ENCODE results near the gene AFTPH. TPM values are rescaled to one million over a fixed set of nuclear protein-coding genes. Genes with fewer than 3 reads are reported as not detected.

AFTPH gene
- total RNA-seq, 4 donors from 2014 or later = 30.3 to 52.8 (median 43.8) TPM

- no peak for DNase-seq
- H3K9me3 ChIP-seq = no peaks in the 10 kb centered on the region
- 71 to 74% methylated on average over 3 to 5 of the region's 5 CpGs for WGBS, 2 donors
- no peak overlapping the region for H3K4me3 ChIP-seq
- H3K27me3 ChIP-seq = no peaks in the 10 kb centered on the region
- intact Hi-C loops (cut with DNase I) = loop anchor here (5.0 to 10.0 kb wide), 2 partner anchors 157 to 444 kb away; no protein-coding TSS in a partner anchor
- no peaks in the 10 kb centered on the region for H3K36me3 ChIP-seq
- H3K4me1 ChIP-seq = peaks cover 5 to 39% (median 17%) of the 10 kb centered on the region in 3 donors
- TF ChIP-seq POLR2A (IDR thresholded peaks at IDR 0.05) (no peak), CTCF (IDR thresholded peaks at IDR 0.05) (no peak)
- no peak overlapping the region for H3K27ac ChIP-seq
Measured at GRCh38 chr2:64489081-64489751, 34.9 kb upstream of the AFTPH start.

- Histone ChIP-seq H3K9me3 (no peaks in the 10 kb centered on the region), H3K27me3 (no peaks in the 10 kb centered on the region), H3K27ac (no peak overlapping the region), H3K4me3 (no peak overlapping the region), H3K36me3 (no peaks in the 10 kb centered on the region), H3K4me1 (peaks cover 0 to 24% (median 8%) of the 10 kb centered on the region in 3 donors)
- no peak for DNase-seq
- WGBS, 2 donors = 50 to 59% methylated on average over 4 of the region's 4 CpGs
- TF ChIP-seq POLR2A (IDR thresholded peaks at IDR 0.05) = no peak
- TF ChIP-seq CTCF (IDR thresholded peaks at IDR 0.05) = no peak
- intact Hi-C loops (cut with DNase I) = no loop called here
Measured at GRCh38 chr2:64491426-64491825, 32.7 kb upstream of the AFTPH start.

GRCh38 chr2:64492272-64492671, 31.9 kb upstream of the AFTPH start:
- Histone ChIP-seq H3K4me1 (peaks cover 0 to 15% (median 5%) of the 10 kb centered on the region in 3 donors), H3K36me3 (no peaks in the 10 kb centered on the region), H3K9me3 (no peaks in the 10 kb centered on the region), H3K27ac (no peak overlapping the region), H3K4me3 (no peak overlapping the region), H3K27me3 (peaks cover 0 to 7% (median 0%) of the 10 kb centered on the region in 4 donors)
- WGBS, 2 donors = 66 to 83% methylated on average over 3 of the region's 3 CpGs
- TF ChIP-seq CTCF (IDR thresholded peaks at IDR 0.05) (no peak), POLR2A (IDR thresholded peaks at IDR 0.05) (no peak)
- intact Hi-C loops (cut with DNase I) = no loop called here
- DNase-seq = no peak

- intact Hi-C loops (cut with DNase I) = no loop called here
- Histone ChIP-seq H3K4me3 (no peak overlapping the region), H3K27me3 (peaks cover 0 to 12% (median 0%) of the 10 kb centered on the region in 4 donors), H3K9me3 (no peaks in the 10 kb centered on the region), H3K4me1 (peaks cover 0 to 10% (median 0%) of the 10 kb centered on the region in 3 donors), H3K27ac (no peak overlapping the region), H3K36me3 (no peaks in the 10 kb centered on the region)
- 76 to 83% methylated on average over 3 of the region's 3 CpGs for WGBS, 2 donors
- TF ChIP-seq POLR2A (IDR thresholded peaks at IDR 0.05) (no peak), CTCF (IDR thresholded peaks at IDR 0.05) (no peak)
- no peak for DNase-seq
Measured at GRCh38 chr2:64492821-64493220, 31.3 kb upstream of the AFTPH start.

- TF ChIP-seq POLR2A (IDR thresholded peaks at IDR 0.05) = no peak
- TF ChIP-seq CTCF (IDR thresholded peaks at IDR 0.05) = no peak
- Histone ChIP-seq H3K27me3 (peaks cover 0 to 17% (median 0%) of the 10 kb centered on the region in 4 donors), H3K36me3 (no peaks in the 10 kb centered on the region), H3K4me3 (no peak overlapping the region), H3K4me1 (no peaks in the 10 kb centered on the region), H3K9me3 (no peaks in the 10 kb centered on the region), H3K27ac (no peak overlapping the region)
- WGBS, 2 donors = 95 to 97% methylated on average over 3 to 4 of the region's 4 CpGs
- no peak for DNase-seq
- intact Hi-C loops (cut with DNase I) = no loop called here
Measured at GRCh38 chr2:64493788-64494187, 30.3 kb upstream of the AFTPH start.

Data from esophagus squamous epithelium (tissue), 5 donors.